ENCODE data around the gene RNF180.

Gene RNF180

GRCh38 chr5:64145216-64145895, 20.3 kb upstream of the RNF180 start:
- POLR2A ChIA-PET = no interaction called here
- no peak overlapping the region for H3K4me3 ChIP-seq (ENCODE audit: low read depth, low read length)
- no peak for TF ChIP-seq CTCF (IDR thresholded peaks at IDR 0.05; ENCODE audit: insufficient read depth, low read length, missing control alignments)
- CTCF ChIA-PET = interaction anchor here (1.0 to 3.3 kb wide), 3 partner anchors 62 to 466 kb away, joined by 3 to 33 read pairs (median 11); no protein-coding TSS in a partner anchor
- no peak for DNase-seq (ENCODE audit: low read depth, low spot score)

- POLR2A ChIA-PET = no interaction called here
- no peak overlapping the region for H3K4me3 ChIP-seq (ENCODE audit: low read depth, low read length)
- TF ChIP-seq CTCF (IDR thresholded peaks at IDR 0.05; ENCODE audit: insufficient read depth, low read length, missing control alignments) = no peak
- no peak for DNase-seq (ENCODE audit: low read depth, low spot score)
- CTCF ChIA-PET = interaction anchor here (0.9 to 3.0 kb wide), 19 partner anchors 8 to 487 kb away, joined by 3 to 63 read pairs (median 6); no protein-coding TSS in a partner anchor
These were observed 18.3 kb upstream of the RNF180 start for GRCh38 chr5:64147379-64147778.

DNA sequence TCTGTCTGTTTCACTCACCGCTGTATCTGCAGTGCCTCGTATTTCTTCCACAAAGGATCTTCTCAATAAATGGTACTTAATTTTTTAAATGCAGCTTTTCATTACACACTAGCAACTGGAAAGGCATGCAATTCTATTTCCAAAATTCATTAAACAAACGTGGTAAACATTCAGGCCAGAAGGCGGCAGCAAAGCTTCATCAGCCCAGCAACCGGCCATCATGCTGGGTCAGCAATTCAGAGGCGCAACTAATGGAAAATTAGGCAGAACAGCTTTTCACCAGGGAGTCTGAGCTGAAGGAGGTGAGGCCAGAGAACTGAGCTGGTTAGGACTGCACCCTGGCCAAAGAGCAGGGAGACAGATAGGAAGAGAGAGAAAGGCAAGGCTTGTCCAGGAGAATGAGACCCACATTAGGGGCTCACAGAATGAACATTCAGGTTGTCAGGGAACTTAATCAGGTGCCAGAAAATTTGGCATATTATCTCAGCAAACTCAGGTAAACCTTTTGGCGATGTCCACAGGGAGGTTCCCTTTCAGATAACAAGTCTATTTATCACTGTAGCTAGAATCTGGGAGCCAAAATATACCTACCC, 17.7 kb upstream of the RNF180 start:
- no peak for DNase-seq (ENCODE audit: low read depth, low spot score)
- H3K4me3 ChIP-seq (ENCODE audit: low read depth, low read length) = no peak overlapping the region
- CTCF ChIA-PET = interaction anchor here (0.9 to 3.0 kb wide), 19 partner anchors 9 to 487 kb away, joined by 3 to 63 read pairs (median 6); no protein-coding TSS in a partner anchor
- TF ChIP-seq CTCF (IDR thresholded peaks at IDR 0.05; ENCODE audit: insufficient read depth, low read length, missing control alignments) = peak; percentile 65
- POLR2A ChIA-PET = no interaction called here

GRCh38 chr5:64149268-64149667, 16.4 kb upstream of the RNF180 start:
- no peak for TF ChIP-seq CTCF (IDR thresholded peaks at IDR 0.05; ENCODE audit: insufficient read depth, low read length, missing control alignments)
- no peak for DNase-seq (ENCODE audit: low read depth, low spot score)
- H3K4me3 ChIP-seq (ENCODE audit: low read depth, low read length) = no peak overlapping the region
- ChIA-PET CTCF (interaction anchor here (0.8 to 2.9 kb wide), 4 partner anchors 53 to 462 kb away, joined by 3 to 63 read pairs (median 23); no protein-coding TSS in a partner anchor), POLR2A (no interaction called here)

- POLR2A ChIA-PET = no interaction called here
- no peak for TF ChIP-seq CTCF (IDR thresholded peaks at IDR 0.05; ENCODE audit: insufficient read depth, low read length, missing control alignments)
- no peak for DNase-seq (ENCODE audit: low read depth, low spot score)
- CTCF ChIA-PET = interaction anchor here (0.8 to 2.9 kb wide), 3 partner anchors 52 to 461 kb away, joined by 3 to 63 read pairs (median 40); no protein-coding TSS in a partner anchor
- no peak overlapping the region for H3K4me3 ChIP-seq (ENCODE audit: low read depth, low read length)
These were observed 15.7 kb upstream of the RNF180 start for GRCh38 chr5:64149857-64150521.

- CTCF ChIA-PET = no interaction called here
These were observed 9.4 kb upstream of the RNF180 start for GRCh38 chr5:64156261-64156660.

More at GRCh38 chr5:64156261-64156660, 9.4 kb upstream of the RNF180 start:
- no peak for TF ChIP-seq CTCF (IDR thresholded peaks at IDR 0.05; ENCODE audit: insufficient read depth, low read length, missing control alignments)
- no peak for DNase-seq (ENCODE audit: low read depth, low spot score)
- no peak overlapping the region for H3K4me3 ChIP-seq (ENCODE audit: low read depth, low read length)
- POLR2A ChIA-PET = no interaction called here
